Endothelial cell of umbilical vein (primary cell): Measurements from ENCODE around the gene PDE1A. TPM values are rescaled to one million over a fixed set of nuclear protein-coding genes. Genes with fewer than 3 reads are reported as not detected.

Experiments
- BruUV-seq: library from RNA; stranded (reverse); fragments of 400-500 nt; replicated peaks from 2 replicates; lab custom pipeline; 2021; lab: Mats Ljungman, UMichigan
- CTCF ChIA-PET: fragments of 300-600, 350-600 bp; sonication (Branson Sonifier 250); formaldehyde crosslinking; loops from one replicate; lab custom pipeline; 2021; ENCODE audit warnings: antibody characterized with exemption, inconsistent platforms; lab: Charles Lee
- POLR2A ChIA-PET: fragments of 300-600, 350-600 bp; sonication (Branson Sonifier 250); formaldehyde crosslinking; loops from one replicate; lab custom pipeline; 2021; ENCODE audit warnings: antibody characterized with exemption, inconsistent platforms; lab: Charles Lee
- DNase-seq: peaks from one replicate; pipeline ENCODE4 v3.0.0-alpha.2; 2011; ENCODE audit warnings: low read depth, low spot score
- FAIRE-seq: peaks from 2 replicates; lab custom pipeline; 2011; peaks lifted over from hg19 to GRCh38; lab: Jason Lieb, UNC
- H2AFZ ChIP-seq: 2 replicates; pipeline ENCODE4 v1.6.0; 2012; ENCODE audit warnings: low read depth, low read length, control low read depth, inconsistent platforms
- H3K27ac ChIP-seq: 2 replicates; pipeline ENCODE4 v1.5.1; 2011; ENCODE audit warnings: low read depth, mild to moderate bottlenecking, control low read depth, low read length, moderate library complexity; ENCODE audit not compliant: insufficient read depth
- H3K27me3 ChIP-seq, 2 experiments: 2 replicates each; pipeline versions ENCODE4 v1.6.0 to v1.6.1; 2011; ENCODE audit warnings: low read length in 2 of 2, mixed read lengths in 1 of 2; ENCODE audit not compliant: control insufficient read depth in 2 of 2, insufficient read depth in 2 of 2
- H3K36me3 ChIP-seq, 2 experiments: 2 replicates in 1 of 2; 3 replicates in 1 of 2; pipeline ENCODE4 v1.5.1; 2011; ENCODE audit warnings: low read length in 2 of 2, mild to moderate bottlenecking in 1 of 2, moderate library complexity in 1 of 2; ENCODE audit not compliant: control insufficient read depth in 2 of 2, insufficient read depth in 2 of 2; ENCODE audit errors: extremely low read depth in 1 of 2
- H3K4me1 ChIP-seq: 3 replicates; pipeline ENCODE4 v1.5.1; 2011; ENCODE audit warnings: mild to moderate bottlenecking, low read length; ENCODE audit not compliant: control insufficient read depth, insufficient read depth; ENCODE audit errors: extremely low read depth
- H3K4me2 ChIP-seq: 2 replicates; pipeline ENCODE4 v1.6.1; 2011; ENCODE audit warnings: low read length, control low read depth, mixed read lengths; ENCODE audit not compliant: insufficient read depth
- H3K4me3 ChIP-seq, 3 experiments: fragments of 200-600 bp in 1 of 3; sonication (generic), shearing (Covaris generic) in 1 of 3; replicated peaks in 1 of 3; 2 replicates each; pipeline ENCODE4 v1.5.1; 2011 to 2016; ENCODE audit warnings: control low read depth in 3 of 3, low read length in 3 of 3, mild to moderate bottlenecking in 2 of 3, inconsistent platforms in 1 of 3, low read depth in 1 of 3, moderate library complexity in 1 of 3; ENCODE audit not compliant: insufficient read depth in 1 of 3
- H3K79me2 ChIP-seq: 2 replicates; pipeline ENCODE4 v1.6.0; 2012; ENCODE audit warnings: low read length, inconsistent platforms; ENCODE audit not compliant: control insufficient read depth, insufficient read depth
- H3K9ac ChIP-seq: replicated peaks from 2 replicates; pipeline ENCODE3; 2011; ENCODE audit warnings: low read length, control low read depth; ENCODE audit not compliant: insufficient read depth; ENCODE audit errors: extremely low read depth
- H3K9me1 ChIP-seq: replicated peaks from 3 replicates; pipeline ENCODE4 v1.6.0; 2011; ENCODE audit warnings: mild to moderate bottlenecking, low read length; ENCODE audit not compliant: control insufficient read depth, insufficient read depth; ENCODE audit errors: extremely low read depth
- H3K9me3 ChIP-seq: replicated peaks from 2 replicates; pipeline ENCODE4 v1.5.1; 2012; ENCODE audit warnings: low read length, inconsistent platforms; ENCODE audit not compliant: control insufficient read depth, insufficient read depth
- H4K20me1 ChIP-seq: replicated peaks from 2 replicates; pipeline ENCODE3; 2011; ENCODE audit warnings: mild to moderate bottlenecking, low read length; ENCODE audit not compliant: control insufficient read depth, insufficient read depth; ENCODE audit errors: extremely low read depth
- CTCF ChIP-seq, 2 donors: IDR thresholded peaks; 1 replicate in 1 of 2; 2 replicates in 1 of 2; pipeline ENCODE4 v1.5.1; 2011; ENCODE audit warnings: low read length in 2 of 2, mild to moderate bottlenecking in 2 of 2, moderate library complexity in 2 of 2, control low read depth in 1 of 2, inconsistent platforms in 1 of 2, low read depth in 1 of 2; ENCODE audit not compliant: insufficient read depth in 1 of 2; ENCODE audit errors: extremely low read depth in 1 of 2
- EZH2 ChIP-seq: IDR thresholded peaks from 2 replicates; pipeline ENCODE4 v1.6.1; 2012; ENCODE audit warnings: borderline replicate concordance, low read depth, mild to moderate bottlenecking, moderate library complexity, low read length, inconsistent platforms; ENCODE audit not compliant: severe bottlenecking
- FOS ChIP-seq: IDR thresholded peaks from 2 replicates; pipeline ENCODE4 v1.6.1; 2011; ENCODE audit warnings: mild to moderate bottlenecking, low read length, moderate library complexity, borderline replicate concordance; ENCODE audit not compliant: insufficient read depth
- GATA2 ChIP-seq: IDR thresholded peaks from 2 replicates; pipeline ENCODE4 v1.7.0; 2011; ENCODE audit warnings: low read depth, mild to moderate bottlenecking, moderate library complexity, mixed read lengths, low read length; ENCODE audit not compliant: insufficient read length, insufficient read depth
- JUN ChIP-seq: IDR thresholded peaks from 2 replicates; pipeline ENCODE4 v1.6.1; 2011; ENCODE audit warnings: borderline replicate concordance, low read depth; ENCODE audit not compliant: insufficient read length, insufficient read depth
- MYC ChIP-seq: IDR thresholded peaks from one replicate; pipeline ENCODE4 v1.6.1; 2011; ENCODE audit warnings: mild to moderate bottlenecking, low read depth, low read length
- POLR2A ChIP-seq: IDR thresholded peaks from 2 replicates; pipeline ENCODE4 v1.6.1; 2012; ENCODE audit warnings: low read depth, mild to moderate bottlenecking, control low read depth, low read length
- POLR2AphosphoS5 ChIP-seq: IDR thresholded peaks from 2 replicates; pipeline ENCODE4 v1.6.1; 2012; ENCODE audit warnings: low read depth, mild to moderate bottlenecking, control low read depth, low read length, moderate library complexity; ENCODE audit not compliant: insufficient read depth
- dilution Hi-C: fragments of 300-500 bp; cut with MboI; formaldehyde crosslinking; loops from one replicate; pipeline ENCODE4 v1.15.0; 2019; ENCODE audit warnings: low sequenced_read_pairs; ENCODE audit not compliant: extremely low pct_ligation_motif_present
- intact Hi-C: fragments of 100-400 bp; cut with micrococcal nuclease; formaldehyde crosslinking; loops from one replicate; pipeline ENCODE4 v1.10.0; 2022
- polyA plus RNA-seq, 4 experiments: library from polyadenylated mRNA; depleted of rRNA in 3 of 4; stranded (reverse) in 3 of 4; unstranded in 1 of 4; fragments of >200 nt; gene quantifications; 2 replicates each; pipeline versions ENCODE4 v1.2.1 to v1.2.3, GENCODE V29; 2011 to 2012; ENCODE audit warnings: missing spikeins in 1 of 4
- total RNA-seq: library from RNA; stranded (reverse); gene quantifications from 2 replicates; pipeline ENCODE4 v1.2.3, GENCODE V29; 2021
- TF ChIP-seq, protein P1 (sequence below): IDR thresholded peaks from 2 replicates; pipeline ENCODE4 v1.6.1; 2011; ENCODE audit not compliant: insufficient read depth, insufficient read length

The PDE1A gene
- total and polyA plus RNA-seq, 2 donors (not counting 3 experiments of a cell fraction or from before 2014, with no cell fraction given), result 0.43 to 0.49 TPM

DNA sequence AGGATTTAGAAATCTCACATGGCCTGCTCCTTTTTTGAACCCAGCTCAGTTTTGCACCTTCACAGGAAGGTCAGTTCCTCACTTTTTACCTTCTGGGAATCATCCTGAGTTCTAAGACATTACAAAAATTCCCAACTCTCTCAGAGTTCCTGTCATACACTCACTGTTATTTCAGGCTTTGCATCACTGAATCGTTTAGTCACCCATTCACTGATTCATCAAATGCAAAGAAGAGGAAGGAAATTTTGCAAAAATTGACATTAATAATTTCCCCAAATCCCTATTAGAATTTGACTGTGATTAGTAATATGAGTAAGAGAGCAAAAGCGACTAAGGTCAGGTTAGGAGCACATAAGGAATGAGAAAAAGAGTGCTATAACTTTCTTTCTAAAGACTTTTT, 197.5 kb downstream of the PDE1A start:
- Histone ChIP-seq H3K79me2 (no peaks in the 10 kb centered on the region), H3K4me2 (no peak overlapping the region), H3K36me3 (no peaks in the 10 kb centered on the region), H3K9ac (no peak overlapping the region), H3K27ac (no peak overlapping the region), H3K27me3 (no peaks in the 10 kb centered on the region), H3K4me3 (no peak overlapping the region), H3K9me1 (no peaks in the 10 kb centered on the region), H3K4me1 (peaks cover 9% of the 10 kb centered on the region), H2AFZ (no peak overlapping the region), H4K20me1 (no peaks in the 10 kb centered on the region), H3K9me3 (no peaks in the 10 kb centered on the region)
- TF ChIP-seq EZH2 (no peak), MYC (no peak), GATA2 (no peak), POLR2AphosphoS5 (no peak), JUN (peak; percentile 50), POLR2A (no peak), CTCF (IDR thresholded peaks at IDR 0.05; ENCODE audit: extremely low read depth in 1 of 2, insufficient read depth in 1 of 2, low read depth in 1 of 2, low read length in 2 of 2) (no peak), FOS (peak; percentile 83)
- TF ChIP-seq, protein P1, sequence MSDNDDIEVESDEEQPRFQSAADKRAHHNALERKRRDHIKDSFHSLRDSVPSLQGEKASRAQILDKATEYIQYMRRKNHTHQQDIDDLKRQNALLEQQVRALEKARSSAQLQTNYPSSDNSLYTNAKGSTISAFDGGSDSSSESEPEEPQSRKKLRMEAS, result no peak
- CTCF ChIA-PET, result interaction anchor here (1.2 to 1.3 kb wide), 2 partner anchors 11 to 112 kb away, joined by 4 read pairs; no protein-coding TSS in a partner anchor
- DNase-seq, result peak; percentile 61
- peak; percentile 18 for FAIRE-seq
- intact Hi-C loops (no loop called here), dilution Hi-C loops (no loop called here)
- no TSS peak for BruUV-seq
- POLR2A ChIA-PET, result no interaction called here
